ENCODE data around the gene AKAP8.
A peak's percentile ranks its signal among the peaks of the same experiment; 100 is the strongest.

The AKAP8 gene

DNA sequence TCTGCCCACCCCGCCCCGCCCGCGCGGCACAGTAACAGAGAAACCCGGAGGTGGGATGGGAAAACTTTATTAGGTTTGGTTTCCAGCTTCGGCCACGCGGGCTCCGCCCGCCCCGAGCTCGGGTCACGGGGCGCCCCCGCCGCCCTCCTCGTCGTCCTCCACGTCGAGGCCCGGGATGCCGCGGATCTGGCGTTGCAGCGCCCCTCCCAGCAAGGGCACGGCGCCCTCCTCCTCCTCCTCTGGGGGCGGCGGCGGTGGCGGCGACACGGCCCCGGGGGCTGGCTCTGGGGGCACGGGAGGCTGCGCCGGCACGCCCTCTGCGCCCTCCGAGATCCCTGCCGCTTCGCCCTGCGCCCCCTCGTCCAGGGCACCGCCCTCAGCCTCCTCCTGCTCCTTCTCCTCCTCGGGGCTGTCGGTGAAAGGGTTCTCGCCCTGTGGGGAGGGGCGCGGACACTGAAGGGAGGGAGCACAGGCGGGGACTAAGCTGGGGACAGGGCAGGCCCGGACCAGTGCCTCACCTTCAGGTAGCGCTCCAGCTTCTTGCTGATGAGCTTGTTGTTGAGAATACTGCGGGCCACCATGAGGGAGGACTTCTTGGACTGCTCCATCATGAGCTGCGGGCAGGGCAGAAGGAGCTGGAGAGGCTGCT is 536 bp upstream of the AKAP8 start:
- DNase-seq (ENCODE audit: extremely low spot score) = peak; percentile 39
- POLR2A ChIA-PET = interaction anchor here (0.7 to 3.7 kb wide), 10 partner anchors 12 to 82 kb away, joined by 3 to 31 read pairs (median 4); partner anchors contain the start of genes AKAP8L and BRD4
- CTCF ChIA-PET = interaction anchor here (1.0 kb wide), 1 partner anchor 176 kb away, joined by 5 read pairs; no protein-coding TSS in a partner anchor
- TF ChIP-seq FOXK2 (IDR thresholded peaks at IDR 0.05) (no peak), ZNF384 (IDR thresholded peaks at IDR 0.05) (no peak), NFRKB (IDR thresholded peaks at IDR 0.05) (no peak), ELF4 (IDR thresholded peaks at IDR 0.05) (no peak), TARDBP (IDR thresholded peaks at IDR 0.05) (no peak), SP1 (IDR thresholded peaks at IDR 0.05) (no peak), L3MBTL2 (conservative IDR thresholded peaks at IDR 0.05) (no peak), HDGF (IDR thresholded peaks at IDR 0.05; ENCODE audit: borderline replicate concordance) (no peak)

DNA sequence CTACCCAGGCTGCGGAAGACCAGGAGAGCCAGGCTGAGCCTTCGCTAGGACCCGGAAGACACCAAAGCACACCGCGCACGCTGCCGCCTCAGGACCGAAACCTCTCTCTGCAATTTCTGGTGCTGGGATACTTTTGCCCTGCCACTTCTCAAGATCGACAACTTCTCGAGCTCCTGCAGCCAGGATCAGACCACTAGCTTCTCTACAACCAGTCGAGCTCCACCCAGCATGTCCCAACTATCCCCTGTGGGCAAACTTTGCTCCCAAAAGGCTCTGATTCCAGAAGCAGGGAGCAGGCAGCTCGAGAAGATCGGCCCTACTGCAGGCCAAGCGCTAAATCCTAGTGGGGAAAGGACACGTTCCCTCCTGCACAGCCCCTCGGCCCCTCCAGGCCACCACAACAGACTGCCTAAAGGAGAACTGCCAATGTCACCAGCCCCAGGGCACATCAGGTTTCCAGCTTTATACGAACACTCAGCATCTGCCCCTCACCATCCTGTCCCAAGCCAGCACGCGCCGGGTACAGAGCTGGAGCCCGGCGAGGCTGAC is 979 bp downstream of the AKAP8 start:
- ChIA-PET CTCF (interaction anchor here (0.6 to 1.2 kb wide), 4 partner anchors 126 to 201 kb away, joined by 3 to 4 read pairs (median 3); no protein-coding TSS in a partner anchor), POLR2A (interaction anchor here (1.0 to 3.7 kb wide), 9 partner anchors 11 to 173 kb away, joined by 3 to 31 read pairs (median 5); partner anchors contain the start of genes AKAP8L and BRD4)
- DNase-seq (ENCODE audit: extremely low spot score) = peak; percentile 51
- TF ChIP-seq ZNF384 (IDR thresholded peaks at IDR 0.05) = no peak
- TF ChIP-seq ARNT (IDR thresholded peaks at IDR 0.05) = no peak
- TF ChIP-seq FOXK2 (IDR thresholded peaks at IDR 0.05) = no peak
- no peak for TF ChIP-seq CTBP1 (IDR thresholded peaks at IDR 0.05; ENCODE audit: borderline replicate concordance)
- no peak for TF ChIP-seq L3MBTL2 (conservative IDR thresholded peaks at IDR 0.05)
- TF ChIP-seq HDGF (IDR thresholded peaks at IDR 0.05; ENCODE audit: borderline replicate concordance) = no peak
- TF ChIP-seq, protein P1, sequence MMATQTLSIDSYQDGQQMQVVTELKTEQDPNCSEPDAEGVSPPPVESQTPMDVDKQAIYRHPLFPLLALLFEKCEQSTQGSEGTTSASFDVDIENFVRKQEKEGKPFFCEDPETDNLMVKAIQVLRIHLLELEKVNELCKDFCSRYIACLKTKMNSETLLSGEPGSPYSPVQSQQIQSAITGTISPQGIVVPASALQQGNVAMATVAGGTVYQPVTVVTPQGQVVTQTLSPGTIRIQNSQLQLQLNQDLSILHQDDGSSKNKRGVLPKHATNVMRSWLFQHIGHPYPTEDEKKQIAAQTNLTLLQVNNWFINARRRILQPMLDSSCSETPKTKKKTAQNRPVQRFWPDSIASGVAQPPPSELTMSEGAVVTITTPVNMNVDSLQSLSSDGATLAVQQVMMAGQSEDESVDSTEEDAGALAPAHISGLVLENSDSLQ (IDR thresholded peaks at IDR 0.05) = no peak
- TF ChIP-seq TARDBP (IDR thresholded peaks at IDR 0.05) = no peak
- no peak for TF ChIP-seq NFRKB (IDR thresholded peaks at IDR 0.05)
- no peak for TF ChIP-seq FOXM1 (IDR thresholded peaks at IDR 0.05; ENCODE audit: borderline replicate concordance)
- TF ChIP-seq SP1 (IDR thresholded peaks at IDR 0.05) = no peak
- TF ChIP-seq ELF4 (IDR thresholded peaks at IDR 0.05) = no peak

DNA sequence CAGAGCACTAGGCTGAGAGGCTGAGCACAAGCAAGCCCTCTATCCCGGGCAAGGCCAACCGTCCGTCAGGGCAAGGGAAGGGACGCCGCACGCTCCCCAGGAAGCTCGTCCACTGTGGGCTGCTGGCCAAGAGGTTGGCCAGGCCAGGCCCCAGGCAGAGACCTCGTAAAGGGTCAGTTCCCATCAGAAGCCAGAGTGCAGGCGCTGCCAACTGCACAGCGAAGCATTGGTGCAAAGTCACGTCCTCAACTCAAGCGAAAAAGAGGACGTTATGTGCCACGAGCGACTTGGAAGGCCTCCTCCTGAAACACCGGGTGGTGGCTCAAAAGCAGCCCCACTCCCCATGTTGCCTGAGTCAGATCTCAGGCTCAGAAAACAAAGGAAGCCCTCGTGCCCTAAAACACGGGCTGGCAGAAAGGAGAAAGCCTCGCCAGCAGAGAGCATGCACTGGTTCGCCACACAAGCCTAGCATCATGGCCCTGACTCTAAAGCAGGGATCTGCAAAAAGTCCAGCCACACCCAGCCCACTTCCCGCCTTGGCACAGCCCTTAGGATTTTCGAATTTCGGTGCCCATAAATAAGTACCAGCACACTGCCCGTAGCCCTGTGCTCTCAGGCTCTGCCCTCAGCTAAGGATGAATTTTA is 4.7 kb downstream of the AKAP8 start:
- ChIA-PET POLR2A (no interaction called here), CTCF (no interaction called here)
- no peak for DNase-seq (ENCODE audit: extremely low spot score)
- TF ChIP-seq ARNT (IDR thresholded peaks at IDR 0.05) = no peak
- TF ChIP-seq CTBP1 (IDR thresholded peaks at IDR 0.05; ENCODE audit: borderline replicate concordance) = no peak
- TF ChIP-seq, protein P1 (IDR thresholded peaks at IDR 0.05) = no peak
- TF ChIP-seq ZNF384 (IDR thresholded peaks at IDR 0.05) = no peak
- TF ChIP-seq NFRKB (IDR thresholded peaks at IDR 0.05) = no peak
- no peak for TF ChIP-seq ELF4 (IDR thresholded peaks at IDR 0.05)
- TF ChIP-seq HDGF (IDR thresholded peaks at IDR 0.05; ENCODE audit: borderline replicate concordance) = no peak
- no peak for TF ChIP-seq SP1 (IDR thresholded peaks at IDR 0.05)

DNA sequence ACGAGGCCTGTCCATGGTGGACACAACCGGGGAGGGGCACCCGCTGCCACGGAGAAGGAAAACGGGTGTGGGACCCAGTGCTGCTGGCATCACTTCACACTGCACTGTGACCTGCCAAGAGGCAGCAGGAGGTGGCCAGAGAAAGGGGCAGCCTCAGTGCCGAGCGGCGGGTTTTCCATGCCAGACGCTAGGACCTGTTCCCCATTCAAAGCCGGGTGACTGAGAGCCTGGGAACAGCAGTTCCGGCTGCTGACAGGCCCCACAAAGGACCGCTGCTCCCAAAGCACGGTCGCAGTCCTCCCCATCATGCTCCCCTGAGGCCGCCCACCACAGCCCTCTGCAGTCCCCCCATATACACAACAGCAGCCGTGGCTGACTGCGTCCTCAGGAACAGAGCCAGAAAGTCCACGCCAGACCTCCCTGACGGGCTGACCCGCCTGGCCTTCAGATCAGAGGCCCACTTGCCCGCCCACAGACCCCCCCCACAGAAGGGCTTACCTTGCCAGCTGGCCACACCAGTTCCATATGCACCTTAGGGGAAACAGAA is 5.4 kb downstream of the AKAP8 start:
- TF ChIP-seq HDGF (IDR thresholded peaks at IDR 0.05; ENCODE audit: borderline replicate concordance) (no peak), SUZ12 (IDR thresholded peaks at IDR 0.05) (no peak)
- no peak for DNase-seq (ENCODE audit: extremely low spot score)
- ChIA-PET POLR2A (no interaction called here), CTCF (no interaction called here)

DNA sequence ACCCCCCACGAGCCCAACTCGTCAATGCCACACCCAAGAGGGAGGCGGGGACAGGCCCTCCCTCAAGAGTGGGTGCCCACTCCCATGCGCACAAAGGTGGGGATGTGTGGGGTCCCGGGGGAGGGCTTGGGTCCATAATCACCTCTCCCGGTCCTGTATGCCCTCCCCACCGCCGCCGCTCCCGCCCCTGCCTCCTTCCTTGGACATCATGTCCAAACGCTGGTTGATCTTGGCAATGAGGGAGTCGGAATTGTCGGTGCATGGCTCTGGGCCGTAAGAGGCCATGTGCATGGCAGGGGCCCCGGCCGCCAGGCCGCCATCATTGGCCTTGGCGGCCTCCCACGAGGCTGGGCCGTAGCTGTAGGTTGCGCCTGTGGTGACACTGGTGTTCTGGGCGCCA is 5.9 kb downstream of the AKAP8 start:
- POLR2A ChIA-PET = no interaction called here
- TF ChIP-seq, protein P1 (IDR thresholded peaks at IDR 0.05) = no peak
- no peak for TF ChIP-seq TARDBP (IDR thresholded peaks at IDR 0.05)
- CTCF ChIA-PET = no interaction called here

DNA sequence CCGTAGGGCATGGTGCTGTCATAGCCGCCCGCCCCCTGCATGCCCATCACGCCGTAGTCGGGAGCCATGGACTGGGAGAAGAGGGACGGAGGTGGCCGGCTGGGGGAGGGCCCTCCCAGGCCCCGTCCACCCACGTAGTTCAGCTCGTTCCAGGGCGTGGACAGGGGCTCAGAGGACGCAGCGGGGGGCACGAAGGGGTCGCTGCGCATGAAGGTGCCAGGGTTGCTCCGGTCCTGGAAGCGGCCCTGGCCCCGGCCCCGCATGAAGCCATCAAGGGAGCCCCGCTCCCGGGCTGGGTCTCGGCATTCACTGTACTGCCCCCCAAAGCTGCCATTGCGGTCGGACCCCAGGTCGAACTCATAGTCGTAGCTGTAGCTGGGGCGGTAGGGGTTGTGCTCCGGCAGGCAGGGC is 6.7 kb downstream of the AKAP8 start:
- ChIA-PET POLR2A (no interaction called here), CTCF (no interaction called here)
- TF ChIP-seq, protein P1 (IDR thresholded peaks at IDR 0.05) = no peak
- TF ChIP-seq FOXK2 (IDR thresholded peaks at IDR 0.05) (no peak), TARDBP (IDR thresholded peaks at IDR 0.05) (no peak), HDGF (IDR thresholded peaks at IDR 0.05; ENCODE audit: borderline replicate concordance) (no peak), NFRKB (IDR thresholded peaks at IDR 0.05) (no peak), ZNF384 (IDR thresholded peaks at IDR 0.05) (no peak), CTBP1 (IDR thresholded peaks at IDR 0.05; ENCODE audit: borderline replicate concordance) (no peak), SP1 (IDR thresholded peaks at IDR 0.05) (no peak), ELF4 (IDR thresholded peaks at IDR 0.05) (no peak), SUZ12 (IDR thresholded peaks at IDR 0.05) (no peak), L3MBTL2 (conservative IDR thresholded peaks at IDR 0.05) (no peak), FOXM1 (IDR thresholded peaks at IDR 0.05; ENCODE audit: borderline replicate concordance) (no peak)
- DNase-seq (ENCODE audit: extremely low spot score) = no peak

More for the DNA sequence above, 5.9 kb downstream of the AKAP8 start:
- DNase-seq (ENCODE audit: extremely low spot score) = no peak

Measured in HEK293T (cell line).